Right lobe of liver (tissue), 6 donors: ENCODE measurements around the gene ARHGAP29. TPM values are rescaled to one million over a fixed set of nuclear protein-coding genes. Genes with fewer than 3 reads are reported as not detected.

Experiments
- ATAC-seq, 4 donors: fragments of 200-7000 bp; cut with Tn5 transposase; one replicate each; pipeline ENCODE4 v1.9.1; 2020; ENCODE audit warnings: mild to moderate bottlenecking in 4 of 4, moderate library complexity in 4 of 4
- DNase-seq, 3 donors: peaks; one replicate each; pipeline ENCODE4 v3.0.0-alpha.2; 2020
- H3K27ac ChIP-seq, 3 donors: fragments of 200-600 bp; one replicate each; pipeline ENCODE4 v1.8.0; 2022
- H3K27me3 ChIP-seq, 2 donors: fragments of 200-600 bp; one replicate each; pipeline ENCODE4 v1.8.0; 2022
- H3K36me3 ChIP-seq, 4 donors: fragments of 200-600 bp; sonication (generic) in 1 of 4; one replicate each; pipeline versions ENCODE4 v1.5.1 to v1.8.0; 2017 to 2022; ENCODE audit warnings: control low read depth in 1 of 4
- H3K4me1 ChIP-seq, 4 donors: fragments of 200-600 bp; sonication (generic) in 1 of 4; one replicate each; pipeline versions ENCODE4 v1.5.1 to v1.8.0; 2017 to 2022; ENCODE audit warnings: control low read depth in 1 of 4
- H3K4me3 ChIP-seq, 3 donors: fragments of 200-600 bp; one replicate each; pipeline ENCODE4 v1.8.0; 2022
- H3K9me3 ChIP-seq, 4 donors: fragments of 200-600 bp; sonication (generic) in 1 of 4; one replicate each; pipeline versions ENCODE4 v1.5.1 to v1.8.0; 2017 to 2022; ENCODE audit warnings: control low read depth in 1 of 4
- POLR2A ChIP-seq: fragments of 450-650 bp; IDR thresholded peaks from one replicate; pipeline ENCODE4 v1.6.1; 2017; ENCODE audit warnings: antibody characterized with exemption, mild to moderate bottlenecking
- WGBS: methylation state at CpG from one replicate; pipeline ENCODE4 v1.1.6; 2018; ENCODE audit warnings: low coverage, low lambda C conversion rate; ENCODE audit not compliant: insufficient coverage; ENCODE audit errors: missing lambda C conversion rate; 5-methylcytosine and 5-hydroxymethylcytosine counted together
- intact Hi-C, 2 donors: fragments of 100-400 bp; cut with DNase I; formaldehyde crosslinking; loops; one replicate each; pipeline versions ENCODE4 v1.11.2 to v1.14.1; 2022
- total RNA-seq, 6 experiments: library from RNA; depleted of rRNA in 2 of 6; stranded (reverse); fragments of >200 nt in 2 of 6; fragmentation: NEBNext Ultra II Directional in 3 of 6; extraction: Animal tissue kit (Norgen Biotek cat#: 25700) in 3 of 6; gene quantifications; one replicate each; pipeline versions ENCODE4 v1.1.0 to v1.2.4, GENCODE V29; 2016 to 2023
- TF ChIP-seq, protein P1 (sequence below), 4 donors: fragments of 200-600 bp in 3 of 4; fragments of 450-650 bp in 1 of 4; IDR thresholded peaks; one replicate each; pipeline versions ENCODE4 v1.5.1 to v1.8.0; 2016 to 2022; ENCODE audit warnings: antibody characterized with exemption in 4 of 4, mild to moderate bottlenecking in 2 of 4
- donor health status: DM: no; HTN: yes; CAD: no.
- donor health status: DM: no; HTN: no; CAD: no.
- donor health status: DM: no; HTN: no; CAD: no.
- donor health status: DM: no; HTN: yes; CAD: no.
- donor health status: DM: no; HTN: yes; CAD: no.

Gene ARHGAP29
- total RNA-seq, 6 experiments from 2014 or later, result 15.1 to 28.9 (median 21.1) TPM

DNA sequence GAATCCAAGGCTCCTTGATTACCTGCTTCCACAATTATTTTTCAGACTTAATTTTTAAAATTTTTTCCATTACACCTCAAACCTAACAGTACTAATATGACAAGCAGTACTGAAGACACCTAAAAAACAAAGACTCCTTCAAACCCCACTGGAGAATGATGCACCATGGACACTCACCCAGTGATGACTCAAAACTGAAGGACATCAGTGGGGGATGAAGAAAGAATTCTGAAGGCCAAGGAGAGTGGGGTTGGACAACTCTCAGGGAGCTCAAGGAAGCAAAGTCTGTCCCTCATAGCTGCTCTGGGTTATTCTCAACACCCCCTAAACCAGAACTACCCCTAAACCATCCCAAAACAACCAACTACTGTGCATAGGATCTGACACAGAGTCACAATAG lies 2.4 kb upstream of the ARHGAP29 start:
- Histone ChIP-seq H3K27ac (no peak overlapping the region), H3K4me1 (peaks cover 0 to 4% (median 0%) of the 10 kb centered on the region in 4 donors), H3K9me3 (peaks cover 0 to 3% (median 0%) of the 10 kb centered on the region in 4 donors), H3K4me3 (no peak overlapping the region), H3K36me3 (no peaks in the 10 kb centered on the region), H3K27me3 (no peaks in the 10 kb centered on the region)
- no peak for TF ChIP-seq POLR2A
- TF ChIP-seq, protein P1, sequence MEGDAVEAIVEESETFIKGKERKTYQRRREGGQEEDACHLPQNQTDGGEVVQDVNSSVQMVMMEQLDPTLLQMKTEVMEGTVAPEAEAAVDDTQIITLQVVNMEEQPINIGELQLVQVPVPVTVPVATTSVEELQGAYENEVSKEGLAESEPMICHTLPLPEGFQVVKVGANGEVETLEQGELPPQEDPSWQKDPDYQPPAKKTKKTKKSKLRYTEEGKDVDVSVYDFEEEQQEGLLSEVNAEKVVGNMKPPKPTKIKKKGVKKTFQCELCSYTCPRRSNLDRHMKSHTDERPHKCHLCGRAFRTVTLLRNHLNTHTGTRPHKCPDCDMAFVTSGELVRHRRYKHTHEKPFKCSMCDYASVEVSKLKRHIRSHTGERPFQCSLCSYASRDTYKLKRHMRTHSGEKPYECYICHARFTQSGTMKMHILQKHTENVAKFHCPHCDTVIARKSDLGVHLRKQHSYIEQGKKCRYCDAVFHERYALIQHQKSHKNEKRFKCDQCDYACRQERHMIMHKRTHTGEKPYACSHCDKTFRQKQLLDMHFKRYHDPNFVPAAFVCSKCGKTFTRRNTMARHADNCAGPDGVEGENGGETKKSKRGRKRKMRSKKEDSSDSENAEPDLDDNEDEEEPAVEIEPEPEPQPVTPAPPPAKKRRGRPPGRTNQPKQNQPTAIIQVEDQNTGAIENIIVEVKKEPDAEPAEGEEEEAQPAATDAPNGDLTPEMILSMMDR (IDR thresholded peaks at IDR 0.05), result no peak
- ATAC-seq (no peak), DNase-seq (no peak)
- intact Hi-C loops, result loop anchor here in 1 of 2 donors (10.0 kb wide), 1 partner anchor 175 kb away; no protein-coding TSS in a partner anchor

DNA sequence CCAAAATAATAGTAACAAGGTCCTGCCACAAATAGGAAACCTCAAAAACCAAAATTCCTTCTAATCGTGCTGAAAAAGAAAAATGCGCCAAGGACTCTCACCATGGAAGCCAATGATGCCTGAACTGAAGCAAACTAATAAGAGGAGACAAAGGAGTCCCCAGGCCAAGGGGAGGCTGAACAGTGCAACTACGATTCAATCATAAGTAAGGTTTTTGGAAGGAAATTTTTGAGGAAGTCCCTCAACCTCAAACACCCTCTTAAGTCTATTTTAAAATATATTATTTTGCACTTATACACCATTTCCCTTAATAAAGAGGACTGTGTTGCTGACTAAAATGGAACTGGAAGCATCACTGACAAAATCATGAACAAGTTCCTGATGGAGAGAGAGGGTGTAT lies 1.7 kb upstream of the ARHGAP29 start:
- Histone ChIP-seq H3K27me3 (no peaks in the 10 kb centered on the region), H3K36me3 (no peaks in the 10 kb centered on the region), H3K4me1 (peaks cover 0 to 7% (median 0%) of the 10 kb centered on the region in 4 donors), H3K9me3 (peaks cover 0 to 3% (median 0%) of the 10 kb centered on the region in 4 donors), H3K27ac (no peak overlapping the region), H3K4me3 (no peak overlapping the region)
- intact Hi-C loops, result no loop called here
- 51% methylated on average over 3 of the region's 3 CpGs for whole genome bisulfite sequencing
- TF ChIP-seq POLR2A, result no peak
- TF ChIP-seq, protein P1 (IDR thresholded peaks at IDR 0.05), result no peak
- DNase-seq (no peak), ATAC-seq (no peak)

DNA sequence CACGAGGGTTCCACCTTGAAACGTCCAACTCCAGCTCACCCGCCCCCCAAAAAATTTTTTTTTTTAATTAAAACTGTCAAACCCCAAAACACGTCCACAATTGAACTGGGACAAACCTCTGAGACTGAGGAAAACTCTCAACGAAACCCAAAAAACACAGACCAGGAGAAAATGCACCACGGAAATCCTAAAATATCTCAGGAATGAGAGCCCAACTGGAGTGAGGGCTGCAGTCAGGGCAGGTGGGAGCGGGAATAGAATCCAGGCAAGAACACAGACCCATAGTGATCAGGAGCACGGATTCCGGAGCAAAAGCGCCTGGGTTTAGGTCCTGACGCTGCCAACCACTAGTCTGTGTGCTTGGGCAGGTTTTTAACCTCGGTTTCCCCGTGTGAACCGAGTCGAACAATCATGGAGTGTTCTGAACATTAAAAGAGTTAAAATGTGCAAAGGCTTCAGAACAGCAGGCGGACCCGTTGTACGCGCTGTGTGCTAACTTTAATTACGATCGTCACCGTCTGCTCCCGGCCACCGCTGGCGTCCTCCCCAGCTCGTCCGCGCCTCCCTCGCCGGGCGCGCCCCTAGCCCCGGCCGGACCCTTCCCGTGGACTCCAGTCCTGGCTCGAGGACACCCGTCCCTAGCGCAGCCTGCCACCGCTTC lies 624 bp downstream of the ARHGAP29 start:
- TF ChIP-seq, protein P1 (IDR thresholded peaks at IDR 0.05), result peak in 3 of 4 donors; percentile 15 to 17 (median 17)
- TF ChIP-seq POLR2A, result no peak
- H3K4me3 ChIP-seq, result peak overlapping the region; percentile 77 to 91 (median 82)
- 2% methylated on average over 7 of the region's 39 CpGs for WGBS
- H3K27me3 ChIP-seq, result no peaks in the 10 kb centered on the region
- H3K4me1 ChIP-seq, result peaks cover 0 to 11% (median 0%) of the 10 kb centered on the region in 4 donors
- H3K9me3 ChIP-seq, result no peaks in the 10 kb centered on the region
- peak; percentile 40 to 56 (median 53) for ATAC-seq
- peak overlapping the region; percentile 96 to 97 (median 97) for H3K27ac ChIP-seq
- peak in 2 of 3 donors; percentile 20 to 61 for DNase-seq
- H3K36me3 ChIP-seq, result no peaks in the 10 kb centered on the region
- intact Hi-C loops, result no loop called here

DNA sequence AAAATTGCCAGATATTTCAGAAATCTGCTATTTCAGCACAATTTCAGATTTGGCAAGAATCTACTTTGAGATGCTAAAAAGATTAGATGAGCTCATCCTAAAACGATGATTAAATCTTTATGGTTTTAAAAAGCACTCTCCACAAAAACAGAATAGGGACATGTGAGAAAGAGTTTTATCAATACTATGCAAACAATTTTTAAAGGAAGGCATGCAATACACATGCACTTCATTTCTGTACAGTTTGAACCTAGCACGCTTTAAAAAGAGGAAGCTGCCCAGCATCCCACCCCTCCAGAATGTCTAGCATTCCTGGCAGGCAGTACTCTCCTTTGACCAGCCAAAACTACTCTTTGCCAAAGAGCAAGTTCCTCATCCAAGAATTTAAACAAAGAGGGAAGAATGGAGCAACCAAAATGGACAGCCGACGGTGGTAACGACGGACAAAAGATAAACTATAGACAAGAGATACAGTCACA lies 1.3 kb downstream of the ARHGAP29 start:
- Histone ChIP-seq H3K9me3 (no peaks in the 10 kb centered on the region), H3K4me3 (peak overlapping the region; percentile 77 to 91 (median 82)), H3K36me3 (no peaks in the 10 kb centered on the region), H3K27ac (peak overlapping the region; percentile 96 to 97 (median 97)), H3K4me1 (peaks cover 0 to 11% (median 0%) of the 10 kb centered on the region in 4 donors), H3K27me3 (no peaks in the 10 kb centered on the region)
- intact Hi-C loops, result no loop called here
- 0% methylated on average over 6 of the region's 6 CpGs for WGBS
- peak; percentile 4 to 34 (median 15) for ATAC-seq
- TF ChIP-seq, protein P1 (IDR thresholded peaks at IDR 0.05), result no peak
- TF ChIP-seq POLR2A, result no peak
- DNase-seq, result no peak
